Colonic mucosa (tissue), 4 donors: ENCODE results near the gene KRT73. TPM values are rescaled to one million over a fixed set of nuclear protein-coding genes. Genes with fewer than 3 reads are reported as not detected.

Experiments used
- DNase-seq: peaks from one replicate; pipeline ENCODE4 v3.0.0-alpha.2; 2020
- H3K27ac ChIP-seq: fragments of 200-600 bp; one replicate; pipeline ENCODE4 v1.8.0; 2021
- H3K27me3 ChIP-seq: fragments of 200-600 bp; one replicate; pipeline ENCODE4 v1.8.0; 2021
- H3K36me3 ChIP-seq: fragments of 200-600 bp; one replicate; pipeline ENCODE4 v1.8.0; 2021
- H3K4me1 ChIP-seq: fragments of 200-600 bp; one replicate; pipeline ENCODE4 v1.8.0; 2021; ENCODE audit warnings: mild to moderate bottlenecking
- H3K4me3 ChIP-seq: fragments of 200-600 bp; one replicate; pipeline ENCODE4 v1.8.0; 2021
- H3K9ac ChIP-seq, 2 donors: one replicate each; pipeline ENCODE4 v1.7.0; 2013; ENCODE audit warnings: control low read depth in 2 of 2, low read depth in 2 of 2, low read length in 2 of 2
- H3K9me3 ChIP-seq: fragments of 200-600 bp; one replicate; pipeline ENCODE4 v1.8.0; 2021
- CTCF ChIP-seq: fragments of 200-600 bp; IDR thresholded peaks from one replicate; pipeline ENCODE4 v1.8.0; 2022; ENCODE audit warnings: antibody characterized with exemption, mild to moderate bottlenecking
- intact Hi-C: fragments of 100-400 bp; cut with DNase I; formaldehyde crosslinking; loops from one replicate; pipeline ENCODE4 v1.14.1; 2022
- total RNA-seq, 2 donors: library from RNA; stranded (reverse); fragmentation: NEBNext Ultra II Directional in 1 of 2; extraction: Animal tissue kit (Norgen Biotek cat#: 25700) in 1 of 2; gene quantifications; one replicate each; pipeline ENCODE4 v1.2.1, GENCODE V29; 2021
- donor health status: healthy.
- donor health status: DM: no; HTN: no; CAD: no.
- donor health status: DM: no; HTN: no; CAD: no.

KRT73 gene
- total RNA-seq, 2 donors from 2014 or later = not detected

- Histone ChIP-seq H3K4me1 (no peaks in the 10 kb centered on the region), H3K9ac (no peak overlapping the region), H3K36me3 (no peaks in the 10 kb centered on the region), H3K27ac (no peak overlapping the region), H3K9me3 (no peaks in the 10 kb centered on the region), H3K4me3 (no peak overlapping the region), H3K27me3 (no peaks in the 10 kb centered on the region)
- DNase-seq = no peak
- intact Hi-C loops = no loop called here
- TF ChIP-seq CTCF = no peak
These were observed 43.9 kb upstream of the KRT73 start for GRCh38 chr12:52662093-52662917.

DNA sequence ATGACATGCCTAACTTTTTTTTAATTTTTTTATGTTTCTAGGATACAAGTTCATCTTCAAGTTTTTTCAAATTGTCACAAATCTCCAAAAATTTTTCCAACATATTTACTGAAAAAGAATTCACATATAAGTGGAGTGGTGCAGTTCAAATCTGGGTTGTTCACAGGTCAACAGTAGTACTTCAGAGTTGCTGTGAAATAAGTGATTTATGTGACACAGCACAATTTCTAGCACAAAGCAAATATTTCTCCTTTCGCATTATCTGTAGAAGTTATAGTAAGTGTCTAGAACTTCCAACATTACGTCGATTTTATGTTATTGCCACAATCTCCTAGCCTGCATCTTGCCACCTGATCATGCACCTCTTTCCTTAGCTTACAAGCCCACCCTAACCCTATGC lies 43.3 kb upstream of the KRT73 start:
- intact Hi-C loops = no loop called here
- H3K4me1 ChIP-seq = no peaks in the 10 kb centered on the region
- no peak overlapping the region for H3K4me3 ChIP-seq
- DNase-seq = no peak
- no peaks in the 10 kb centered on the region for H3K36me3 ChIP-seq
- H3K27me3 ChIP-seq = no peaks in the 10 kb centered on the region
- H3K9me3 ChIP-seq = no peaks in the 10 kb centered on the region
- H3K9ac ChIP-seq = no peak overlapping the region
- no peak for TF ChIP-seq CTCF
- no peak overlapping the region for H3K27ac ChIP-seq

GRCh38 chr12:52660934-52661499 lies 42.7 kb upstream of the KRT73 start:
- Histone ChIP-seq H3K9ac (no peak overlapping the region), H3K27me3 (no peaks in the 10 kb centered on the region), H3K4me3 (no peak overlapping the region), H3K27ac (no peak overlapping the region), H3K9me3 (no peaks in the 10 kb centered on the region), H3K36me3 (no peaks in the 10 kb centered on the region), H3K4me1 (no peaks in the 10 kb centered on the region)
- intact Hi-C loops = no loop called here
- TF ChIP-seq CTCF = no peak
- DNase-seq = no peak

- no peak overlapping the region for H3K4me3 ChIP-seq
- H3K36me3 ChIP-seq = no peaks in the 10 kb centered on the region
- no peaks in the 10 kb centered on the region for H3K27me3 ChIP-seq
- no peak overlapping the region for H3K27ac ChIP-seq
- no peaks in the 10 kb centered on the region for H3K4me1 ChIP-seq
- intact Hi-C loops = no loop called here
- no peak overlapping the region for H3K9ac ChIP-seq
- no peaks in the 10 kb centered on the region for H3K9me3 ChIP-seq
- no peak for TF ChIP-seq CTCF
- no peak for DNase-seq
These were observed 41.6 kb upstream of the KRT73 start for GRCh38 chr12:52659951-52660350.

DNA sequence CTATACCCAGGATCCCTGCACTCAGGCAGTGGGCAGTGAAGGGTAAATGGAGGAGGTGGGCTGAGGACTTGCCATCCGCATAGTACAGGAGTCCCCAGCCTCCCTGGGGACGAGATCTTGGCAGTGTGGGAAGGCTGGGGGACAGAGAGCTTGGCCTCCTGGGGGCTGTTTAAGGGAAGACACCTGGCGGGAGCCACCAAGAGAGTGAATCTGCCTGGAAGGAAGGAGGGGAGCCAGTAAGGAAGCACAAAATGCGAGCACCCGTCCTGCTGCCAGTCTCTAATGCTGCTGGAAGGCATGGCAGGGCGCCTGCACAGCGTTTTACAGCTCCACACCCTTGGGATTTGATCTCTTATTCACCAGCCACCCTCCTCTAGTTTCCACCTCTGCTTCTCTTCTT lies 41.0 kb upstream of the KRT73 start:
- no peaks in the 10 kb centered on the region for H3K4me1 ChIP-seq
- DNase-seq = no peak
- no peak overlapping the region for H3K4me3 ChIP-seq
- H3K9ac ChIP-seq = no peak overlapping the region
- H3K36me3 ChIP-seq = no peaks in the 10 kb centered on the region
- no peak overlapping the region for H3K27ac ChIP-seq
- no peak for TF ChIP-seq CTCF
- intact Hi-C loops = no loop called here
- H3K27me3 ChIP-seq = no peaks in the 10 kb centered on the region
- H3K9me3 ChIP-seq = no peaks in the 10 kb centered on the region
